Pancreas (tissue), 10 donors: ENCODE measurements around the gene CEP170B. TPM values are rescaled to one million over a fixed set of nuclear protein-coding genes. Genes with fewer than 3 reads are reported as not detected.
A peak's percentile ranks its signal among the peaks of the same experiment; 100 is the strongest.

Experiments used
- ATAC-seq, 4 donors: fragments of 200-7000 bp; cut with Tn5 transposase; one replicate each; pipeline versions ENCODE4 v1.8.0 to v1.9.1; 2020; ENCODE audit warnings: mild to moderate bottlenecking in 4 of 4, moderate library complexity in 4 of 4
- DNase-seq, 6 donors: peaks; one replicate each; pipeline ENCODE4 v3.0.0-alpha.2; 2020
- FAIRE-seq: peaks from 2 replicates; lab custom pipeline; 2012; peaks lifted over from hg19 to GRCh38; lab: Jason Lieb, UNC
- H3K27ac ChIP-seq, 4 donors: fragments of 200-600 bp; sonication (generic); 1 replicate in 3 of 4; 2 replicates in 1 of 4; pipeline versions ENCODE4 v1.5.0 to v1.8.0; 2020
- H3K27me3 ChIP-seq, 4 donors: fragments of 200-600 bp; one replicate each; pipeline ENCODE4 v1.8.0; 2021
- H3K36me3 ChIP-seq, 3 donors: fragments of 200-600 bp; sonication (generic) in 1 of 3; one replicate each; pipeline versions ENCODE4 v1.5.0 to v1.8.0; 2020 to 2021
- H3K4me1 ChIP-seq, 3 donors: fragments of 200-600 bp; one replicate each; pipeline ENCODE4 v1.8.0; 2021
- H3K4me3 ChIP-seq, 4 donors: fragments of 200-600 bp; sonication (generic) in 2 of 4; one replicate each; pipeline versions ENCODE4 v1.5.0 to v1.8.0; 2020 to 2021
- H3K9me3 ChIP-seq, 4 donors: fragments of 200-600 bp; one replicate each; pipeline ENCODE4 v1.8.0; 2021
- WGBS, 2 donors: extraction: QIAGEN DNeasy Blood & Tissue Kit; methylation state at CpG; one replicate each; pipeline ENCODE4 v1.1.7; 2013; 5-methylcytosine and 5-hydroxymethylcytosine counted together
- intact Hi-C, 3 donors: fragments of 100-400 bp; cut with DNase I; formaldehyde crosslinking; loops; one replicate each; pipeline versions ENCODE4 v1.11.1 to v1.14.2; 2022
- polyA plus RNA-seq, 2 donors: library from polyadenylated mRNA; stranded (reverse); fragments of 200-250 nt; gene quantifications; one replicate each; pipeline ENCODE4 v1.2.3, GENCODE V29; 2013
- total RNA-seq, 6 donors: library from RNA; stranded (reverse); fragmentation: NEBNext Ultra II Directional in 4 of 6; extraction: Animal tissue kit (Norgen Biotek cat#: 25700) in 4 of 6; gene quantifications; one replicate each; pipeline versions ENCODE4 v1.2.1 to v1.2.4, GENCODE V29; 2021 to 2023
- TF ChIP-seq, protein P1 (sequence below), 4 donors: fragments of 200-600 bp; sonication (generic) in 3 of 4; IDR thresholded peaks; one replicate each; pipeline versions ENCODE4 v1.5.0 to v1.8.0; 2021; ENCODE audit warnings: antibody characterized with exemption in 4 of 4
- donor health status: healthy with polysubstance abuse.
- donor health status: DM: no; HTN: no; CAD: no; lungs with moderate emphysema.
- donor health status: DM: no; HTN: no; CAD: no.
- donor health status: control.
- donor health status: control.
- donor health status: Bipolar disorder and iron deficiency.
- donor health status: DM: yes; HTN: yes; CAD: no.
- donor health status: DM: no; HTN: no; CAD: no.
- donor health status: DM: no; HTN: no; CAD: no.
- donor health status: DM: yes; HTN: yes; CAD: no.

The CEP170B gene
- total and polyA plus RNA-seq, 8 donors = 17.7 to 43.8 (median 21.9) TPM

DNA sequence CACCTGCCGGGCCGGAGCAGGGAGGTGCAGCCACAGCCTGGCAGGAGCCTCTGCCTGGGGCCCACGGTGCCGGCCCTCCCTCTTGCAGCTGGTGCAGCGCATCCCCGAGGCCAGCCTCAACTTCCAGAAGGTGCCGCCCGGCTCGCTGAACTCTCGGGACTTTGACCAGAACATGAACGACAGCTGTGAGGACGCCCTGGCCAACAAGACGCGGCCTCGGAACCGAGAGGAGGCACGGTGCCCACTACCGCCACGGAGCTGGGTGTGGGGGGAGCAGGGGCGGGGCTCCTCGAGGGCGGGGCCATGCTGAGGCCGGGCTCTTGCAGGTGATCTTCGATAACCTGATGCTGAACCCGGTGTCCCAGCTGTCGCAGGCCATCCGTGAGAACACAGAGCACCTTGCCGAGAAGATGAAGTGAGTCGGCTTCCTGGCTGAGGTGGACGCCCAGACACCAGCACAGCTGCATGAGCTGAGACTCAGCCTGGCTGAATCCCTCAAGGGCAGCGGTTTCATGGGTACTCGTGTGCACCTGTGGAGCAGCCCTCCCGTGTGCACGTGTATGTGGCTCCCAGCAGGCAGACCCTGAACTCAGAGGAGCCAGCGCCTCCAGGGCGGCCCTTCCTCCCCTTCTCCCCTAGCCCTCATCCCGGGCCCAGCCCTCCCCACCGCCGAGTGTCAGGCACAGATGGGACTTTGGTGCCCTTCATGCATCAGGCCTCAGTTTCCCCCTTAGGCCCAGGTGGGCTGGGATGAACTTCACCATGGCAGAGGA, 28.6 kb downstream of the CEP170B start:
- ATAC-seq = no peak
- Histone ChIP-seq H3K4me3 (no peak overlapping the region), H3K9me3 (no peaks in the 10 kb centered on the region), H3K27ac (no peak overlapping the region), H3K36me3 (peaks cover 0 to 3% (median 0%) of the 10 kb centered on the region in 3 donors), H3K27me3 (no peaks in the 10 kb centered on the region), H3K4me1 (peaks cover 8 to 11% (median 9%) of the 10 kb centered on the region in 3 donors)
- TF ChIP-seq, protein P1, sequence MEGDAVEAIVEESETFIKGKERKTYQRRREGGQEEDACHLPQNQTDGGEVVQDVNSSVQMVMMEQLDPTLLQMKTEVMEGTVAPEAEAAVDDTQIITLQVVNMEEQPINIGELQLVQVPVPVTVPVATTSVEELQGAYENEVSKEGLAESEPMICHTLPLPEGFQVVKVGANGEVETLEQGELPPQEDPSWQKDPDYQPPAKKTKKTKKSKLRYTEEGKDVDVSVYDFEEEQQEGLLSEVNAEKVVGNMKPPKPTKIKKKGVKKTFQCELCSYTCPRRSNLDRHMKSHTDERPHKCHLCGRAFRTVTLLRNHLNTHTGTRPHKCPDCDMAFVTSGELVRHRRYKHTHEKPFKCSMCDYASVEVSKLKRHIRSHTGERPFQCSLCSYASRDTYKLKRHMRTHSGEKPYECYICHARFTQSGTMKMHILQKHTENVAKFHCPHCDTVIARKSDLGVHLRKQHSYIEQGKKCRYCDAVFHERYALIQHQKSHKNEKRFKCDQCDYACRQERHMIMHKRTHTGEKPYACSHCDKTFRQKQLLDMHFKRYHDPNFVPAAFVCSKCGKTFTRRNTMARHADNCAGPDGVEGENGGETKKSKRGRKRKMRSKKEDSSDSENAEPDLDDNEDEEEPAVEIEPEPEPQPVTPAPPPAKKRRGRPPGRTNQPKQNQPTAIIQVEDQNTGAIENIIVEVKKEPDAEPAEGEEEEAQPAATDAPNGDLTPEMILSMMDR (IDR thresholded peaks at IDR 0.05) = no peak
- intact Hi-C loops = no loop called here
- FAIRE-seq = no peak
- 42 to 58% methylated on average over 35 to 39 of the region's 39 CpGs for WGBS, 2 donors
- DNase-seq = peak in 5 of 6 donors; percentile 20 to 67 (median 51)

DNA sequence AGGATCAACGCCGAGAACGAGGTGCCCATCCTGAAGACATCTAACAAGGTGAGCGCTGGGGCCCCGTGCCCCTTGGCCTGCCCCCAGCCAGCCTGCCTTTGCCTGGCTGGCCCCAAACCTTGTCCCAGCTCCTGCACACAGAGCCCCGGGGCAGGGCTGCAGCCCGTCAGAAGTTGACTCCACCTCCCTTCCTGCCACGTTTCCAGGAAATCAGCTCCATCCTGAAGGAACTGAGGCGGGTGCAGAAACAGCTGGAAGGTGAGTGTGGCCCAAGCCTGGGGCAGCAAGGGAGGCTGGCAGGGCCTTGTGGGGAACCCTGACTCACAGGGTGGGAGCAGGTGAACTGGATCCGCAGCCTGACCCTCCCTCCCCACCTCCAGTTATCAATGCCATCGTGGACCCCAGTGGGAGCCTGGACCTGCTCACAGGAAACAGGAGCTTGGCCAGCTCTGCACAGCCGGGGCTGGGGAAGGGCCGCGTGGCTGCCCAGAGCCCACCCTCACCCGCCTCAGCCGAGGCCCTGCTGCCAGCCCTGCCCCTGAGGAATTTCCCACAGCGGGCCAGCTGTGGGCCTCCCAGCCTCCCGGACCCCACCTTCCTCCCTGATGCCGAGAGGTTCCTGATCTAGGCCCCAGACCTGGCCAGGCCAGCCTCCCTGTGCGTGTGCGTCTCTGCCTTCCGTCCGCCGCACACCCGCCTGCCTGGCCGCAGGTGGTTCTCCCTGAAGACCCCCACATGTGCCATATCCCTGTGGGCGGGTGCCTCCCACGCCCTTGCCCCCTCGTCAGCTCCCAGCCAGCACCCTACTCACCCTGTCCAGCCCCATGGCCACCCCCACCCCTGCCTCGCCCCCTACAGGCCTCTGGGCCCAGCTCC, 29.5 kb downstream of the CEP170B start:
- Histone ChIP-seq H3K27ac (peak overlapping the region in 1 of 4 donors; percentile 62), H3K36me3 (no peaks in the 10 kb centered on the region), H3K4me3 (no peak overlapping the region), H3K4me1 (peaks cover 8 to 11% (median 9%) of the 10 kb centered on the region in 3 donors), H3K27me3 (no peaks in the 10 kb centered on the region), H3K9me3 (no peaks in the 10 kb centered on the region)
- 82 to 86% methylated on average over 30 of the region's 30 CpGs for WGBS, 2 donors
- peak in 5 of 6 donors; percentile 5 to 76 (median 38) for DNase-seq
- ATAC-seq = peak in 1 of 4 donors; percentile 3
- TF ChIP-seq, protein P1 (IDR thresholded peaks at IDR 0.05) = no peak
- FAIRE-seq = no peak
- intact Hi-C loops = no loop called here

DNA sequence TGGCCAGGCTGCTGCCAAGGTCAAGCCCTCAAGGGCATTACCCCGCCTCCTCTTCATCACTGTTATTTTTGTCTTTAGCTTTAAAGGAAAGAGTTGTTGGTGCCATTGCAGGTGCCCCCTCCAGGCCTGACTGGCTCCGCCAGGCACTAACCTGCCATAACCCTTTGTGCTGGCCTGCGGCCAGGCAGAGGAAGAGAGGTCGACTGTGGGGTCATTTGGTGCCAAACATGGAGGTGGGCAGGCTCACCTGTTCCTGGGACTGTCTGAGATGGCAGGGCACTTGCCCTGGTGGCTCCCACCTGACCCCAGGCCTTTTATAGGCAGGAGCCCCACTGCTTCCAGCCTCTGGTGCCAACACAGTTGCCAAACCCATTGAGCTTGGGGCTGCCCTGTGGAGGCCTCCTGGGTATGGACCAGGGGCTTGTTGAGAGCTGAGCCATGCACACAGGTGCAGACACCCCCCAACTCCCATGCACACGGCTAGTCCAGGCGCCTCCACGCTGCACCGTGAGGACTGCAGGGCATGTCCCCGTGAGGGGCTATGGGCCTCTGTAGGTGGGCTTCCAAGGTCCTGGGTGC, 30.2 kb downstream of the CEP170B start:
- H3K4me1 ChIP-seq = peaks cover 8 to 11% (median 9%) of the 10 kb centered on the region in 3 donors
- no peaks in the 10 kb centered on the region for H3K36me3 ChIP-seq
- peak in 3 of 4 donors; percentile 0 to 5 (median 2) for ATAC-seq
- TF ChIP-seq, protein P1 (IDR thresholded peaks at IDR 0.05) = no peak
- H3K27me3 ChIP-seq = no peaks in the 10 kb centered on the region
- FAIRE-seq = no peak
- intact Hi-C loops = no loop called here
- peak overlapping the region in 2 of 4 donors; percentile 34 to 35 for H3K4me3 ChIP-seq
- 28 to 31% methylated on average over 8 to 9 of the region's 9 CpGs for WGBS, 2 donors
- H3K9me3 ChIP-seq = no peaks in the 10 kb centered on the region
- DNase-seq = peak in 4 of 6 donors; percentile 31 to 82 (median 66)
- H3K27ac ChIP-seq = peak overlapping the region in 3 of 4 donors; percentile 62 to 88 (median 68)

DNA sequence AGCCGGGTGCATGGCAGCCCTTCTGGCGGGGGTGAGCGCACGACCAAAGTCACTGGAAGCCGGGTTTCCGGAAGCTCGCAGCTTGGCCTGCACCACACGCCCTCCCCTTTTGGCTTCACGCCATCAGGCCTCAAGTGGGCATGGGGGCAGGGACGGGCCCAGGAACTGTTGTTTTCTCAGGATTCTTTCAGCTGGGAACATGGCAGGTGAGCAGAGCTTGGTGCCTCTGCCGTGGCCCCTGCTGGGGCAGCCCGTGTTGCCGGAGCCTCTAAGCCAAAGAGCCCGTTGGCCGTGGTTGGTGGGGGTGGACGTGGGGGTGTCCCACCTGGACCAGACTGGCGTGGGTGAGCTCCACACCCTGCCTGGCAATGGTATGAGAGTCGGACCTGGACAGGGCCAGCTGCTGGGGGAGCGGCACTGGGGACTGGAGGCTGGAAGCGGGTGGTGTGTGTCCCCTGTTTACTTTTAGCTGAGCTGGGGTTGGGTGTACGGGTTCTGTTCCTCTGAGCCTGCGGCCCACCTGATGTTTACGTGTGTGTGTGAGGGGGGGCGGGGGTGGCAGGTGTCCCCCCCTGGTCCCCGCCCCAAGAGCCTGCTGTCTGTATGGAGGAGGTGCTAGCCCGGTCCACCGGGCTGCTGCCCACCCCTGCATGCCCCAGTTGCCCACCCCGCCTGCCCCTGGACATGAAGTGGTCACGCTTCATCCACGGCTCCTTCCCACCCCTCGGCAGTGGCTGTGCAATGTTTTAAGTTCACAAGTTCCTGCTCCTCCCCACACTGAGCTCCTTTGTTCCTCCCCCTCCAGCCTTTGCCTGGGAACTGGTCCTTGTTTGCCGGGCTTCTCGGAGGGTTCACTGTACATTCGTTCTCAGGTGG, 31.0 kb downstream of the CEP170B start:
- Histone ChIP-seq H3K9me3 (no peaks in the 10 kb centered on the region), H3K27ac (peak overlapping the region; percentile 62 to 88 (median 72)), H3K4me3 (peak overlapping the region in 2 of 4 donors; percentile 34 to 35), H3K36me3 (no peaks in the 10 kb centered on the region), H3K27me3 (no peaks in the 10 kb centered on the region), H3K4me1 (peaks cover 8 to 11% (median 9%) of the 10 kb centered on the region in 3 donors)
- DNase-seq (peak; percentile 85 to 94 (median 88)), ATAC-seq (peak; percentile 74 to 81 (median 79)), FAIRE-seq (no peak)
- WGBS, 2 donors = 20 to 21% methylated on average over 31 to 34 of the region's 34 CpGs
- TF ChIP-seq, protein P1 (IDR thresholded peaks at IDR 0.05) = no peak
- intact Hi-C loops = no loop called here
